Superior temporal gyrus (tissue), 1 donor: ENCODE data around the gene SLC39A10.
"Not testable (repeated sequence)": the region's sequence is repeated elsewhere in the genome, so short reads cannot be mapped to it uniquely, and the experiment has no call there.

ENCODE experiments used
- DNase-seq: peaks from one replicate; pipeline ENCODE4 v3.0.0-alpha.2; 2016; ENCODE audit errors: extremely low spot score

The SLC39A10 gene

DNA sequence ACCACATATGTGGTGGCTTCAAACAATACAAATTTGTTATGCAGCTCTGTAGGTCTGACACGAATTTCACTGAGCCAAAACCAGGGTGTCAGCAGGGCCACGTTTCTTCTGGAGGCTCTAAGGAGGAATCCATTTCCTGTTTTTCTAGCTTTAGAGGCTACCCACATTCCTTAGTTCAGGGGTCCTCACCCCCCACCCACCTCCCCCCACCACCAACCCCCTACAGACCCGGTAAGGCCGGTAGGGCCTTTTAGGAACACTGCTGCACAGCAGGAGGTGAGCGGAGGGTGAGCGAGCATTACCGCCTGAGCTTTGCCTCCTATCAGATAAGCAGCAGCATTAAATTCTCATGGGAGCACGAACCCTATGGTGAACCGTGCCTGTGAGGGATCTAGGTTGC lies 10.6 kb upstream of the SLC39A10 start:
- no peak for DNase-seq

DNA sequence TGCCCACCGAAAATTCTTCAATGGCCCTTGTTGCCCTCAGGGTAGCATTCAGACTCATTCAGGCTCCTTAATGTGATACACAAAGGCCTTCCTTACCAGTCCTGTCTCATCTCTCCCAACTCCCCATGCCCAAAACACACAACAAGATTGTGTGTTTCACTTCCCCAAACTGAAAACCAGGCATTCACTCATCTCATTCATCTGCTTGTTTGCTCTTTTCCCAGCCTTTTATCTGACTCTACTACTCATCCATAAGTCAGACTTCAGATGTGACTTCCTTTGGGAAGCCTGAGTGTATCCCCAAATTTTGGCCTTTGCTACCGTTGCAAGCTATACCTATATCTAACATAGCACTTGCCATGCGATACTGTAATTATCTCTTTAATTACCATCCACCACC lies 9.7 kb upstream of the SLC39A10 start:
- DNase-seq, result no peak

DNA sequence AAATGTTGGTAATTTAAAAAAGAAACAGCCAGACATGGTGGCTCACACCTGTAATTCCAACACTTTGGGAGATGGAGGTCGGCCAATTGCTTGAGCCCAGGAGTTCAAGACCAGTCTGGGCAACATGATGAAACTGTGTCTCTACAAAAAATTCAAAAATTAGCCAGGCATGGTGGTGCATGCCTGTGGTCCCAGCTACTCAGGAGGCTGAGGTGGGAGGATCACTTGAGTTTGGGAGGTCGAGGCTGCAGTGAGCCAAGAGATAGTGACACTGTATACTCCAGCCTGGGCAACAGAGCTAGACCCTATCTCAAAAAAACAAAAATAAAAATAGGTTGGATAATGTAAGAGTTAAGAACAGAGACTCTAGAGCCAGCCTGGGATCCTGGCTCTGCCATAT lies 8.7 kb upstream of the SLC39A10 start:
- not testable (repeated sequence) for DNase-seq

DNA sequence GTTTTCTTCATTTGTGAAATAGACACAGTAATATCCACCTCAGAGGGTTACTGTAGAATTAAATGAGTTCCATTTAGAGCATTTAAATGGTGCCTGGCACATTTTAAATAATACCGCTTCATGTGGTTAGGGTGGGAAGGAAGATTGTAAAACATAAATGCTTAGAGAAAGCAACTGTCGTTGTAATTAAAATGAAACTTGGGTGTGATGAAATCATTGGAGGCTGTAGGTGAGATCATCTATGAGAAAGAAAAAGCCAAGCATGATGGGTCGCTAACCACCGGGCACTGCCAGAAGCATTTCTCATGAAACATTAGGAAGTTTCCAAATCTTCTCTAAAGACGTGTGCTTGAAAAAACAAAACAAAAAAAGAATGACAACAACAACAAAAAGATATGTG lies 8.2 kb upstream of the SLC39A10 start:
- no peak for DNase-seq

DNA sequence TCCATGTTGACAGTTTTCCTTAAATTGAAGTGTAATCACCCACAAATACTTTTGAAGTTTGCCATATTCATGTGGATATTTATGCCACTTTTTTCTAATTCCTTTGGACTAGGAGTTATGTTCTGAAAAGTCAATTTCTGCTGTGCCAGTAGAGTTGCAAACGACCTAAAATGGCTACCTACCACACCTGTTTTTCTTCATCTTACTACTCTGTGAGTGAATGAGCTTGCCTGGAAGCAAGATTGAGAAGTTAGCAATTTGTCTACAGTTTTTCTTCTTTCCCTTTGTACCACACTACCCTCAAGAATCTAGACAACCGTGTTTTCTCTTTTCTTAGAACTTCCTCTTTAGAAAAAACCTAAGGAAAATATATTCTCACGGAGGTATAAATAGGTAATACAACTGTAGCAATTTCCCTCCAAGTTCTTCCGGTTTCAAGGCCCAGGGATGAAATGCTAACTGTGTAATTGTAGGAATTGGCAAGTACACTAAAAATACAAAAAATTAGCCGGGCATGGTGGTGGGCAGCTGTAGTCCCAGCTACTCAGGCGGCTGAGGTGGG lies 7.3 kb upstream of the SLC39A10 start:
- no peak for DNase-seq

DNA sequence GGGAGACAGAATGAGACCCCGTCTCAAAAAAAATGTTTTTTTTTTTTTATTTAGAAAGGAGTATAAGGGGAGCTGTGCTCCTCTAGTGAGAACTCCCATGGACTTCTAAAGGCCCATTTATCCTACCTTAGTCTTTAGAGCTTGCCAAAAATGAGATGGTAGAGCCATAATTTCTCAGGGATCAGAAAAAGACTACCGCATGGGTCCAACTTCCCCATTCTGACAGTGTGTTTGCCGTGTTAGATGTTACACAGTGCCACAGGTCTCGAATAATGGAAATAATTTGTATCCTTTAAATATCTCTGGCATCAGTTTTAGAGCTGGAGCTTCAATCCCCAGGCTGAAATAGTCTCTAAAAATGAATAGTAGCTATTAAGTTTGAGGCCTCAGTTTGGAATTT lies 6.0 kb upstream of the SLC39A10 start:
- DNase-seq, result no peak

GRCh38 chr2:195652911-195653310 lies 4.1 kb upstream of the SLC39A10 start:
- no peak for DNase-seq

DNA sequence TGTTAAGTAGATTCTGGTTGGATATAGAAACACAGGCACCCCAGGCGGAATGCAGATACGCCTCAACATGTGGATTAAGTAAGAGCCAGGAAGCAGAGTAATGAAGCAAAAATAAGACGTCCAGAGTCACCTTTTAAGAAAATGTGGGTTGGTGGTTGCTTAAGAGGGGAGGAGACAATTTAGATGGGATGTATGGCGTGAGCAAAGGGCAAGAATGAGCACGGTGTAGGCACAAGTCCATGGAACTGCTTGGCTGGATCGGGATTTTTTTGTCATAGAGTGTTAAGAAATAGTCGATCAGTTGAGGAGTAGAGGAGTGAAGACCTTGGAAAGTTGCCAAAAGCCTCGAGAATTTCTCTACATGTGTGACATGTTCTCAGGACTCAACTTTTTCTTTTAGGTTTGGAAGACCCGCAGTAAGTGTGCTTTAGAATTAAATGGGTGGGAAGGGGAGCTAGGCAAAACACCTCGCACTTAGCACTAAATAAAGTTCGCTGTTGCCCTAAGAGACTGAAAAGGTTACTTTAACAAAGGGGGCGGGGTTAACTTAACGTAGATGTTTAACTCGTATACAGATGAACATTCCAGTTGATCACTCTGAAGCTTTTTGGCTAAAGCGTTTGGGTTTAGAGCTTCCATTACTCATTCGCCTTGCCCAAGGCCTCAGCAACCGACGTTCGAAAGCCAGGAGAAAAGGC lies 716 bp upstream of the SLC39A10 start:
- DNase-seq, result no peak

- DNase-seq, result peak; percentile 68
These were observed 861 bp downstream of the SLC39A10 start for GRCh38 chr2:195657634-195658540.

DNA sequence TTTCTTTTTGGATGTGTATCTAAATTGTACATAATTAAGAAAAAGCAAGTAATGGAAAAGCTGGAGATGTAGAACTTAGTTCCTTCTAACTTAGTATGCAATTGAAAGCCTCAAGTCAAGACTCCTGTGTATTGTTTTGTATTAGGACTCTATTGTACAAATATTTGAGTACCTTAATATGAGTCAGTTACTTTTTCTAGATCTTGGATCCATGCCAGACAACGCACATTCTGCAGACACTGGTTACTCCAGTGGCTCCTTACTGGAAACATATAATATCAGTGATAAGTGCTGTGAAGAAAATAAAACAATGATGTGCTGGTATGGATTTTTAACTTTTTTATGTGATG lies 1.5 kb downstream of the SLC39A10 start:
- DNase-seq, result peak; percentile 62

DNA sequence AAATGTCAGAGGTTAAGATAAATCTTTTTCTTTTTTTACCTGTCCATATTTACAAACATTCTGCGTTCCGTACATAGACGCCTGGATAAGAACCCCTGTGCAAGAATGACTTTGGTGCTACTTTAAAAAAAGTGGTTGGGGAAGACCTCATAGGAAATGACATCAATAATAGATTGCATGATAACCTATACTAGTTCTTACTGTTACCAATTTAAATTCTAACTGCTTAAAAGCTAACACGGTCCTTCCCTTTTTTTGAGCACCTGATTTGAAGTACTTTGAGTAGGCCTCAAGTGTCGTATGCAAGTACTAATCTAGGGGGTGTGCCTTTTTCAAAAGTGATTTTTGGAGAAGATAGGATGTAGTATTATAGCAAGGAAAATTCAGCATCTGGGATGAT lies 2.1 kb downstream of the SLC39A10 start:
- no peak for DNase-seq

GRCh38 chr2:195659982-195660890 lies 3.2 kb downstream of the SLC39A10 start:
- DNase-seq, result peak; percentile 96

- DNase-seq, result no peak
These were observed 5.1 kb downstream of the SLC39A10 start for GRCh38 chr2:195662138-195662537.

DNA sequence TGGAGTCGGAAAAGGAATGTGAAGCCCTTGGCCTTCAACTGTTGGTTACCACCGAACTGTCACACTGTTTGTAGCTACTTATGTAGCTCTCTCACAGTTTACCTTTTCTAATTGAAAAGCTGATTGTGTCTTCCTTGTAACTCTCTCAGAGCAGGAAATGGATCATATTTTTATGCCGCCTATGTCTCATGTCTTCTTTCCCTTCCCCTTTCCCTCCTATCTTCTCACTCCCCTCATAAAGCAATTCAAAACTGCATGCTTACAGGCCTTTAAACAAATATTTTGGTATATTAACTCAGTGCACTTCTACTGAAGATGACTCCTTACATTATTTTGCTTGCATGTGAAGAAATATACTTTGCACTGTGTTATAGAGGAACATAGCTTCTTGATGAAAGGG lies 6.0 kb downstream of the SLC39A10 start:
- DNase-seq, result no peak

- DNase-seq, result no peak
These were observed 7.5 kb downstream of the SLC39A10 start for GRCh38 chr2:195664528-195664927.

- not testable (repeated sequence) for DNase-seq
These were observed 8.1 kb downstream of the SLC39A10 start for GRCh38 chr2:195665153-195665552.

- DNase-seq, result no peak
These were observed 9.2 kb downstream of the SLC39A10 start for GRCh38 chr2:195666113-195666712.

DNA sequence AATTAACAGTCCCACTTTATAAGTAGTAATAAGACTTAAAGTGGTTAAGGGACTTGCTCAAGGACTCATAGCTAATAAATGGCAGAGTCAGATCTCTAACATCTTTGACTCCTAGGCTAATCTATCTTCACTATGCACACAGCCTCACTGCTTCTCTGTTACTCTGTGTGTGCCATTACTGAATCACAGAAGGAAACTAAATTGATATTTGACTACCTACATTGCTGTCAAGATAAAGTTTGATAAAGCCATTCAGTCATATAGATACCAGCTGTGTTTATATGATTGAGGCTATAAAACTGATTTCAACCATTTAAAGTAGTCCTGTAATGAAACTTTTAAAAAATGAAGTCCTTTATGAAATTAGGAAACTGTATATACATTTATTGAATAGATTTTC lies 10.9 kb downstream of the SLC39A10 start:
- DNase-seq, result no peak

GRCh38 chr2:195670191-195670590 lies 13.2 kb downstream of the SLC39A10 start:
- DNase-seq, result no peak

GRCh38 chr2:195671563-195671962 lies 14.5 kb downstream of the SLC39A10 start:
- DNase-seq, result no peak

DNA sequence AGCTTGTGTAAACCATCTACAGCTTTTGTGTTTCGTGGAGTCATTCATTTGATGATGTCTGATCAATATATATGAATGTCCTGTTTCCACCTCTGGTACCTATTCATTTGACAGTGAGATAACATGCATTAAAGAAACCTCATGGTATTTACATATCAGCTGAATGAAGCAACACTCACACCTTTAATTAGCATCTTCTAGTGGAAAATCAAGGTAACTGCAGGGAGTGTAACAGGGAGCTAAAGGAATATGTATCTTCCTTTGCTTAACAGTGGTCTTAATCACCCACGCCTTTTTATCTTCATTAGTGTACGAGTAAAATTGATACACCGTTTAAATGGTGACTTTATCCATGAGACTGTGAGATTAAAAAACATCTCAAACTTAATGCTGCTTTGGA lies 15.6 kb downstream of the SLC39A10 start:
- no peak for DNase-seq
